HepG2 (cell line): Measurements from ENCODE around the gene ERICH6. TPM values are rescaled to one million over a fixed set of nuclear protein-coding genes. Genes with fewer than 3 reads are reported as not detected.
A peak's percentile ranks its signal among the peaks of the same experiment; 100 is the strongest.

Experiments
- AHR ChIP-seq: IDR thresholded peaks from 2 replicates; pipeline ENCODE4 v1.6.1; 2018; ENCODE audit warnings: missing genetic modification reagents, missing compliant biosample characterization
- ARNT2 ChIP-seq: sonication (generic); formaldehyde crosslinking; IDR thresholded peaks from 2 replicates; pipeline ENCODE4 v1.8.0; 2022; ENCODE audit warnings: mild to moderate bottlenecking, low read depth, missing genetic modification reagents, moderate library complexity
- HNF4A ChIP-seq: sonication (generic); formaldehyde crosslinking; IDR thresholded peaks from 2 replicates; pipeline ENCODE4 v1.4.0; 2020; ENCODE audit warnings: missing genetic modification reagents
- NFIC ChIP-seq: IDR thresholded peaks from 2 replicates; pipeline ENCODE4 v1.6.1; 2012; ENCODE audit warnings: mild to moderate bottlenecking, low read length, inconsistent platforms
- NFRKB ChIP-seq: fragments of 450-650 bp; IDR thresholded peaks from 2 replicates; pipeline ENCODE4 v1.6.1; 2017
- NKX3-1 ChIP-seq: sonication (generic); formaldehyde crosslinking; IDR thresholded peaks from 2 replicates; pipeline ENCODE4 v1.5.0; 2020; ENCODE audit warnings: missing genetic modification reagents
- NR2F1 ChIP-seq, 2 experiments: fragments of 450-650 bp in 1 of 2; formaldehyde crosslinking in 1 of 2; IDR thresholded peaks; 2 replicates each; pipeline versions ENCODE4 v1.5.0 to v1.6.1; 2016 to 2020; ENCODE audit warnings: mild to moderate bottlenecking in 1 of 2, missing compliant biosample characterization in 1 of 2, missing genetic modification reagents in 1 of 2, moderate library complexity in 1 of 2
- SAFB2 ChIP-seq: sonication (generic); formaldehyde crosslinking; IDR thresholded peaks from 2 replicates; pipeline ENCODE4 v1.5.1; 2020; ENCODE audit warnings: missing genetic modification reagents, low read depth, mild to moderate bottlenecking, borderline replicate concordance
- SNRNP70 ChIP-seq: fragments of 200-400 bp; formaldehyde crosslinking; IDR thresholded peaks from 2 replicates; pipeline ENCODE4 v1.6.1; 2017; ENCODE audit warnings: mild to moderate bottlenecking, low read depth, low read length, moderate library complexity
- SRSF1 ChIP-seq: fragments of 200-400 bp; formaldehyde crosslinking; optimal IDR thresholded peaks from 2 replicates; pipeline ENCODE3; 2017; ENCODE audit warnings: mild to moderate bottlenecking, low read depth, low read length, moderate library complexity
- TCF7 ChIP-seq: sonication (generic); IDR thresholded peaks from 2 replicates; pipeline ENCODE4 v1.6.1; 2016; ENCODE audit warnings: antibody characterized with exemption, low read depth
- TIGD3 ChIP-seq: sonication (generic); formaldehyde crosslinking; IDR thresholded peaks from 2 replicates; pipeline ENCODE4 v1.5.1; 2020; ENCODE audit warnings: mild to moderate bottlenecking, missing genetic modification reagents, borderline replicate concordance
- U2AF1 ChIP-seq: fragments of 200-400 bp; formaldehyde crosslinking; optimal IDR thresholded peaks from 2 replicates; pipeline ENCODE3; 2017; ENCODE audit warnings: mild to moderate bottlenecking, low read depth, low read length
- ZC3H13 ChIP-seq: sonication (generic); formaldehyde crosslinking; IDR thresholded peaks from 2 replicates; pipeline ENCODE4 v1.8.1; 2023; ENCODE audit warnings: mild to moderate bottlenecking, missing genetic modification reagents, moderate library complexity
- ZC3H4 ChIP-seq: sonication (generic); formaldehyde crosslinking; IDR thresholded peaks from 2 replicates; pipeline ENCODE4 v1.4.0; 2020; ENCODE audit warnings: missing genetic modification reagents, borderline replicate concordance
- ZFP82 ChIP-seq: sonication (generic); formaldehyde crosslinking; IDR thresholded peaks from 2 replicates; pipeline ENCODE4 v1.5.1; 2020; ENCODE audit warnings: mild to moderate bottlenecking, missing genetic modification reagents, borderline replicate concordance
- ZKSCAN1 ChIP-seq: fragments of 150-350 bp; IDR thresholded peaks from 2 replicates; pipeline ENCODE4 v1.6.1; 2014; ENCODE audit warnings: low read length
- ZNF589 ChIP-seq: sonication (generic); formaldehyde crosslinking; conservative IDR thresholded peaks from 2 replicates; pipeline ENCODE4 v1.8.0; 2022; ENCODE audit warnings: mild to moderate bottlenecking, moderate library complexity, missing genetic modification reagents
- ZNF598 ChIP-seq: sonication (generic); formaldehyde crosslinking; IDR thresholded peaks from 2 replicates; pipeline ENCODE4 v1.5.1; 2020; ENCODE audit warnings: mild to moderate bottlenecking, missing genetic modification reagents, borderline replicate concordance
- ZNF670 ChIP-seq: sonication (generic); formaldehyde crosslinking; IDR thresholded peaks from 2 replicates; pipeline ENCODE4 v1.8.0; 2022; ENCODE audit warnings: mild to moderate bottlenecking, missing genetic modification reagents, borderline replicate concordance
- ZNF720 ChIP-seq: sonication (generic); formaldehyde crosslinking; IDR thresholded peaks from 2 replicates; pipeline ENCODE4 v1.4.0; 2020; ENCODE audit warnings: missing genetic modification reagents
- polyA plus RNA-seq, 8 experiments: library from polyadenylated mRNA; depleted of rRNA in 3 of 8; stranded (reverse) in 7 of 8; unstranded in 1 of 8; fragments of >200 nt; fragmentation: Illumina TruSeq in 4 of 8; extraction: Trizol in 4 of 8; gene quantifications; 2 replicates each; pipeline versions ENCODE4 v1.2.1 to v1.2.3, GENCODE V29; 2011 to 2016; ENCODE audit warnings: low read depth in 4 of 8, missing spikeins in 1 of 8, mixed read lengths in 1 of 8; ENCODE audit not compliant: insufficient read depth in 1 of 8
- total RNA-seq, 5 experiments: library from RNA; depleted of rRNA; stranded (reverse); fragments of >200 nt; fragmentation: Illumina TruSeq; extraction: Trizol; gene quantifications; 2 replicates each; pipeline ENCODE4 v1.2.3, GENCODE V29; 2016; ENCODE audit warnings: low read depth in 1 of 5
- TF ChIP-seq, protein P1 (sequence below): fragments of 450-650 bp; IDR thresholded peaks from 2 replicates; pipeline ENCODE4 v1.6.1; 2017
- TF ChIP-seq, protein P2 (sequence below), 2 experiments: fragments of 450-650 bp in 1 of 2; sonication (generic) in 1 of 2; formaldehyde crosslinking; IDR thresholded peaks; 2 replicates each; pipeline versions ENCODE4 v1.5.0 to v1.8.0; 2020 to 2022; ENCODE audit warnings: mild to moderate bottlenecking in 1 of 2, missing genetic modification reagents in 1 of 2
- TF ChIP-seq, protein P3 (sequence below): sonication (generic); formaldehyde crosslinking; IDR thresholded peaks from 2 replicates; pipeline ENCODE4 v1.4.0; 2020; ENCODE audit warnings: missing genetic modification reagents
- TF ChIP-seq, protein P4 (sequence below): sonication (generic); formaldehyde crosslinking; IDR thresholded peaks from 2 replicates; pipeline ENCODE4 v1.4.0; 2020; ENCODE audit warnings: mild to moderate bottlenecking, missing genetic modification reagents

The ERICH6 gene
- total and polyA plus RNA-seq, 2 of the 13 experiments (the other 11 are each of a cell fraction or from before 2014, with no cell fraction given), result 0.03 TPM; not detected in 1

- TF ChIP-seq U2AF1, result no peak
- TF ChIP-seq ZNF589 (CRISPR knock-in tag), result peak; percentile 75; the same call in 1 of the 2 replicates
- no peak for TF ChIP-seq AHR (CRISPR knock-in tag)
- TF ChIP-seq ZNF670, result peak; percentile 87
- TF ChIP-seq ZC3H4 (CRISPR knock-in tag), result no peak
- TF ChIP-seq, protein P1, sequence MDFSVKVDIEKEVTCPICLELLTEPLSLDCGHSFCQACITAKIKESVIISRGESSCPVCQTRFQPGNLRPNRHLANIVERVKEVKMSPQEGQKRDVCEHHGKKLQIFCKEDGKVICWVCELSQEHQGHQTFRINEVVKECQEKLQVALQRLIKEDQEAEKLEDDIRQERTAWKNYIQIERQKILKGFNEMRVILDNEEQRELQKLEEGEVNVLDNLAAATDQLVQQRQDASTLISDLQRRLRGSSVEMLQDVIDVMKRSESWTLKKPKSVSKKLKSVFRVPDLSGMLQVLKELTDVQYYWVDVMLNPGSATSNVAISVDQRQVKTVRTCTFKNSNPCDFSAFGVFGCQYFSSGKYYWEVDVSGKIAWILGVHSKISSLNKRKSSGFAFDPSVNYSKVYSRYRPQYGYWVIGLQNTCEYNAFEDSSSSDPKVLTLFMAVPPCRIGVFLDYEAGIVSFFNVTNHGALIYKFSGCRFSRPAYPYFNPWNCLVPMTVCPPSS, result no peak
- TF ChIP-seq TCF7, result peak; percentile 99
- TF ChIP-seq SAFB2 (CRISPR knock-in tag), result no peak; the same call in 1 of the 2 replicates
- no peak for TF ChIP-seq NFRKB
- no peak for TF ChIP-seq ZNF720 (CRISPR knock-in tag)
- TF ChIP-seq ZC3H13 (CRISPR knock-in tag), result no peak
- no peak for TF ChIP-seq SRSF1
- TF ChIP-seq, protein P2, sequence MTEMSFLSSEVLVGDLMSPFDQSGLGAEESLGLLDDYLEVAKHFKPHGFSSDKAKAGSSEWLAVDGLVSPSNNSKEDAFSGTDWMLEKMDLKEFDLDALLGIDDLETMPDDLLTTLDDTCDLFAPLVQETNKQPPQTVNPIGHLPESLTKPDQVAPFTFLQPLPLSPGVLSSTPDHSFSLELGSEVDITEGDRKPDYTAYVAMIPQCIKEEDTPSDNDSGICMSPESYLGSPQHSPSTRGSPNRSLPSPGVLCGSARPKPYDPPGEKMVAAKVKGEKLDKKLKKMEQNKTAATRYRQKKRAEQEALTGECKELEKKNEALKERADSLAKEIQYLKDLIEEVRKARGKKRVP (CRISPR knock-in tag; IDR thresholded peaks at IDR 0.05), result peak in 1 of 2 experiments; percentile 89; a peak in 2 of 4 replicates
- peak; percentile 96 for TF ChIP-seq NFIC
- TF ChIP-seq, protein P3, sequence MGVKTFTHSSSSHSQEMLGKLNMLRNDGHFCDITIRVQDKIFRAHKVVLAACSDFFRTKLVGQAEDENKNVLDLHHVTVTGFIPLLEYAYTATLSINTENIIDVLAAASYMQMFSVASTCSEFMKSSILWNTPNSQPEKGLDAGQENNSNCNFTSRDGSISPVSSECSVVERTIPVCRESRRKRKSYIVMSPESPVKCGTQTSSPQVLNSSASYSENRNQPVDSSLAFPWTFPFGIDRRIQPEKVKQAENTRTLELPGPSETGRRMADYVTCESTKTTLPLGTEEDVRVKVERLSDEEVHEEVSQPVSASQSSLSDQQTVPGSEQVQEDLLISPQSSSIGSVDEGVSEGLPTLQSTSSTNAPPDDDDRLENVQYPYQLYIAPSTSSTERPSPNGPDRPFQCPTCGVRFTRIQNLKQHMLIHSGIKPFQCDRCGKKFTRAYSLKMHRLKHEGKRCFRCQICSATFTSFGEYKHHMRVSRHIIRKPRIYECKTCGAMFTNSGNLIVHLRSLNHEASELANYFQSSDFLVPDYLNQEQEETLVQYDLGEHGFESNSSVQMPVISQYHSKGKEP, result no peak
- TF ChIP-seq NKX3-1, result peak; percentile 67; the same call in 1 of the 2 replicates
- peak; percentile 76 for TF ChIP-seq ZKSCAN1
- TF ChIP-seq ARNT2 (CRISPR knock-in tag), result no peak
- TF ChIP-seq ZFP82, result no peak
- TF ChIP-seq ZNF598 (CRISPR knock-in tag), result no peak
- TF ChIP-seq, protein P4, sequence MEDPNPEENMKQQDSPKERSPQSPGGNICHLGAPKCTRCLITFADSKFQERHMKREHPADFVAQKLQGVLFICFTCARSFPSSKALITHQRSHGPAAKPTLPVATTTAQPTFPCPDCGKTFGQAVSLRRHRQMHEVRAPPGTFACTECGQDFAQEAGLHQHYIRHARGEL (CRISPR knock-in tag), result no peak
- TF ChIP-seq TIGD3 (CRISPR knock-in tag), result no peak
- peak; percentile 44 to 91; a peak in 3 of 4 replicates for TF ChIP-seq NR2F1 (CRISPR knock-in tag; IDR thresholded peaks at IDR 0.05)
- peak; percentile 98 for TF ChIP-seq HNF4A (CRISPR knock-in tag)
- no peak for TF ChIP-seq SNRNP70
Measured at GRCh38 chr3:150736903-150737832, 33.4 kb upstream of the ERICH6 start (continued).
